Neural progenitor cell (in vitro differentiated cells): ENCODE results near the gene TBC1D4.

Experiments
- EZH2 ChIP-seq: fragments of 200-600 bp; sonication (generic); IDR thresholded peaks from 2 replicates; pipeline ENCODE4 v1.6.1; 2017; ENCODE audit warnings: antibody characterized with exemption, mild to moderate bottlenecking, moderate library complexity
- TF ChIP-seq, protein P1 (sequence below): fragments of 200-600 bp; sonication (generic); IDR thresholded peaks from 2 replicates; pipeline ENCODE4 v1.5.1; 2017; ENCODE audit warnings: antibody characterized with exemption, mild to moderate bottlenecking

DNA sequence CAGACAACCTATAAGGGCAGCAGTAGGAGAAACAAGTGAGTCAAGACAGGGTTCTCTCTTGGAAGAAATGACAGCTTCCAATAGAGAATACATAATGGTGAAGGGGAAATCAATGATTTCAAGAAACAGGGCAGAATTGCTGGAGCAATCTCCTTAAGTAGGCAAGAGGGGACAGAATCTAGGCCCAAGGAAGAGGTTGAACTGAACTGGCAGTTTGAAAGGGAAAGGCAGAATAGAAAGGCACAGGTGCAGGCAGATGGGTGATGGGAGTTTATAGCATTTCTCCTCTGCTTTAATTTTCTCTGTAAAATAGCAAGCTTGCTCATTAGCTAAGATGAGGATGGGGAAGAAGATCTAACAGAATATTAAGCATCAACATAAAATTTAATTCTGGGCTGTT, 110.8 kb downstream of the TBC1D4 start:
- TF ChIP-seq EZH2: no peak
- TF ChIP-seq, protein P1, sequence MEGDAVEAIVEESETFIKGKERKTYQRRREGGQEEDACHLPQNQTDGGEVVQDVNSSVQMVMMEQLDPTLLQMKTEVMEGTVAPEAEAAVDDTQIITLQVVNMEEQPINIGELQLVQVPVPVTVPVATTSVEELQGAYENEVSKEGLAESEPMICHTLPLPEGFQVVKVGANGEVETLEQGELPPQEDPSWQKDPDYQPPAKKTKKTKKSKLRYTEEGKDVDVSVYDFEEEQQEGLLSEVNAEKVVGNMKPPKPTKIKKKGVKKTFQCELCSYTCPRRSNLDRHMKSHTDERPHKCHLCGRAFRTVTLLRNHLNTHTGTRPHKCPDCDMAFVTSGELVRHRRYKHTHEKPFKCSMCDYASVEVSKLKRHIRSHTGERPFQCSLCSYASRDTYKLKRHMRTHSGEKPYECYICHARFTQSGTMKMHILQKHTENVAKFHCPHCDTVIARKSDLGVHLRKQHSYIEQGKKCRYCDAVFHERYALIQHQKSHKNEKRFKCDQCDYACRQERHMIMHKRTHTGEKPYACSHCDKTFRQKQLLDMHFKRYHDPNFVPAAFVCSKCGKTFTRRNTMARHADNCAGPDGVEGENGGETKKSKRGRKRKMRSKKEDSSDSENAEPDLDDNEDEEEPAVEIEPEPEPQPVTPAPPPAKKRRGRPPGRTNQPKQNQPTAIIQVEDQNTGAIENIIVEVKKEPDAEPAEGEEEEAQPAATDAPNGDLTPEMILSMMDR: no peak
